ENCODE measurements around the gene C19orf12. TPM values are rescaled to one million over a fixed set of nuclear protein-coding genes. Genes with fewer than 3 reads are reported as not detected.

Gene C19orf12
- total and polyA plus RNA-seq, 2 of the 13 experiments (the other 11 are each of a cell fraction or from before 2014, with no cell fraction given): 17.7 to 34.4 TPM

DNA sequence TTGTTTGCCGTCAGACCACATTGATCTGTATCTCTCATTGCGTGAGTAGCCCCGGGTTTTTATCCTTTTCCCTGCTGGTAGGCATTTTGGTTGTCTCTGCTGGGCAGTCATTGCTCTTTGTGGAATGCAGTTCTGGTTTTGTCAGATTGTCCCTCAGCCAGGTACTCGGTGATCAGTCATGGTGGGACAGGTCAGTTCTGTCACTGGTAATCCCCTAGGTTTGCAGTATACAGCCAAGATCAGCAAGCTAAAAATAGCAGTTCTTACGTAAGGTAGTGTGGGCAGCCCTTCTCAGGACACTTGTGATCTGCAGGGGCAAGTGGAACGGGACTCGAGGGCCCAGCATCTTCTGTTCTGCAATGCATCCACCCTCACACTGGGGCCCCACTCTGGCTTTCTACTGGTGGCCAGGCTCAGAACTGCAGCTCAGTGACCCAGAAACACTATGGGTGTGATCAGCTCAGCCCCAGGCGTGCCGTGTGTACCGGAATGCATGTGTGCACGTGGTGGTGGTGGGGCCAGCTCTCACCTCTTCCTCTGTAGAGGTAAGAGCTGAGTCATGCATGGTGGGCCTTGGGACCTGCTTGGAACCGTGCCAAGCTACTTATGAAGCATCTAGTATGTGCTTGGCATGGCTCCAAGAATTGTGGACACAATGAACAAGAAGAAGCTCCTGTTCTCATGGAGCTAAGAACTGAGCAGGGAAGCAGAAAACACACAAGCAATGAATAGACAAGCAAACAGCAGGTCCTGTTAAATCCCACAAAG is 43.5 kb downstream of the C19orf12 start (continued):
- TF ChIP-seq, protein P1, sequence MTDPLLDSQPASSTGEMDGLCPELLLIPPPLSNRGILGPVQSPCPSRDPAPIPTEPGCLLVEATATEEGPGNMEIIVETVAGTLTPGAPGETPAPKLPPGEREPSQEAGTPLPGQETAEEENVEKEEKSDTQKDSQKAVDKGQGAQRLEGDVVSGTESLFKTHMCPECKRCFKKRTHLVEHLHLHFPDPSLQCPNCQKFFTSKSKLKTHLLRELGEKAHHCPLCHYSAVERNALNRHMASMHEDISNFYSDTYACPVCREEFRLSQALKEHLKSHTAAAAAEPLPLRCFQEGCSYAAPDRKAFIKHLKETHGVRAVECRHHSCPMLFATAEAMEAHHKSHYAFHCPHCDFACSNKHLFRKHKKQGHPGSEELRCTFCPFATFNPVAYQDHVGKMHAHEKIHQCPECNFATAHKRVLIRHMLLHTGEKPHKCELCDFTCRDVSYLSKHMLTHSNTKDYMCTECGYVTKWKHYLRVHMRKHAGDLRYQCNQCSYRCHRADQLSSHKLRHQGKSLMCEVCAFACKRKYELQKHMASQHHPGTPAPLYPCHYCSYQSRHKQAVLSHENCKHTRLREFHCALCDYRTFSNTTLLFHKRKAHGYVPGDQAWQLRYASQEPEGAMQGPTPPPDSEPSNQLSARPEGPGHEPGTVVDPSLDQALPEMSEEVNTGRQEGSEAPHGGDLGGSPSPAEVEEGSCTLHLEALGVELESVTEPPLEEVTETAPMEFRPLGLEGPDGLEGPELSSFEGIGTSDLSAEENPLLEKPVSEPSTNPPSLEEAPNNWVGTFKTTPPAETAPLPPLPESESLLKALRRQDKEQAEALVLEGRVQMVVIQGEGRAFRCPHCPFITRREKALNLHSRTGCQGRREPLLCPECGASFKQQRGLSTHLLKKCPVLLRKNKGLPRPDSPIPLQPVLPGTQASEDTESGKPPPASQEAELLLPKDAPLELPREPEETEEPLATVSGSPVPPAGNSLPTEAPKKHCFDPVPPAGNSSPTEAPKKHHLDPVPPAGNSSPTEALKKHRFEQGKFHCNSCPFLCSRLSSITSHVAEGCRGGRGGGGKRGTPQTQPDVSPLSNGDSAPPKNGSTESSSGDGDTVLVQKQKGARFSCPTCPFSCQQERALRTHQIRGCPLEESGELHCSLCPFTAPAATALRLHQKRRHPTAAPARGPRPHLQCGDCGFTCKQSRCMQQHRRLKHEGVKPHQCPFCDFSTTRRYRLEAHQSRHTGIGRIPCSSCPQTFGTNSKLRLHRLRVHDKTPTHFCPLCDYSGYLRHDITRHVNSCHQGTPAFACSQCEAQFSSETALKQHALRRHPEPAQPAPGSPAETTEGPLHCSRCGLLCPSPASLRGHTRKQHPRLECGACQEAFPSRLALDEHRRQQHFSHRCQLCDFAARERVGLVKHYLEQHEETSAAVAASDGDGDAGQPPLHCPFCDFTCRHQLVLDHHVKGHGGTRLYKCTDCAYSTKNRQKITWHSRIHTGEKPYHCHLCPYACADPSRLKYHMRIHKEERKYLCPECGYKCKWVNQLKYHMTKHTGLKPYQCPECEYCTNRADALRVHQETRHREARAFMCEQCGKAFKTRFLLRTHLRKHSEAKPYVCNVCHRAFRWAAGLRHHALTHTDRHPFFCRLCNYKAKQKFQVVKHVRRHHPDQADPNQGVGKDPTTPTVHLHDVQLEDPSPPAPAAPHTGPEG (CRISPR knock-in tag; IDR thresholded peaks at IDR 0.05): no peak
- TF ChIP-seq ZNF431 (CRISPR knock-in tag; IDR thresholded peaks at IDR 0.05; ENCODE audit: borderline replicate concordance, low read depth) (no peak), HNRNPLL (IDR thresholded peaks at IDR 0.05; ENCODE audit: low read depth, low read length, poor library complexity, severe bottlenecking) (no peak), ZNF432 (CRISPR knock-in tag; IDR thresholded peaks at IDR 0.05; ENCODE audit: borderline replicate concordance) (no peak), NPAS2 (CRISPR knock-in tag; IDR thresholded peaks at IDR 0.05; ENCODE audit: borderline replicate concordance) (no peak)
- TF ChIP-seq, protein P2, sequence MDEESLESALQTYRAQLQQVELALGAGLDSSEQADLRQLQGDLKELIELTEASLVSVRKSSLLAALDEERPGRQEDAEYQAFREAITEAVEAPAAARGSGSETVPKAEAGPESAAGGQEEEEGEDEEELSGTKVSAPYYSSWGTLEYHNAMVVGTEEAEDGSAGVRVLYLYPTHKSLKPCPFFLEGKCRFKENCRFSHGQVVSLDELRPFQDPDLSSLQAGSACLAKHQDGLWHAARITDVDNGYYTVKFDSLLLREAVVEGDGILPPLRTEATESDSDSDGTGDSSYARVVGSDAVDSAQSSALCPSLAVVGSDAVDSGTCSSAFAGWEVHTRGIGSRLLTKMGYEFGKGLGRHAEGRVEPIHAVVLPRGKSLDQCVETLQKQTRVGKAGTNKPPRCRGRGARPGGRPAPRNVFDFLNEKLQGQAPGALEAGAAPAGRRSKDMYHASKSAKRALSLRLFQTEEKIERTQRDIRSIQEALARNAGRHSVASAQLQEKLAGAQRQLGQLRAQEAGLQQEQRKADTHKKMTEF (CRISPR knock-in tag; IDR thresholded peaks at IDR 0.05): no peak
- TF ChIP-seq, protein P3, sequence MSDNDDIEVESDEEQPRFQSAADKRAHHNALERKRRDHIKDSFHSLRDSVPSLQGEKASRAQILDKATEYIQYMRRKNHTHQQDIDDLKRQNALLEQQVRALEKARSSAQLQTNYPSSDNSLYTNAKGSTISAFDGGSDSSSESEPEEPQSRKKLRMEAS (IDR thresholded peaks at IDR 0.05): peak; percentile 55; the same call in 1 of the 2 replicates
- TF ChIP-seq, protein P4, sequence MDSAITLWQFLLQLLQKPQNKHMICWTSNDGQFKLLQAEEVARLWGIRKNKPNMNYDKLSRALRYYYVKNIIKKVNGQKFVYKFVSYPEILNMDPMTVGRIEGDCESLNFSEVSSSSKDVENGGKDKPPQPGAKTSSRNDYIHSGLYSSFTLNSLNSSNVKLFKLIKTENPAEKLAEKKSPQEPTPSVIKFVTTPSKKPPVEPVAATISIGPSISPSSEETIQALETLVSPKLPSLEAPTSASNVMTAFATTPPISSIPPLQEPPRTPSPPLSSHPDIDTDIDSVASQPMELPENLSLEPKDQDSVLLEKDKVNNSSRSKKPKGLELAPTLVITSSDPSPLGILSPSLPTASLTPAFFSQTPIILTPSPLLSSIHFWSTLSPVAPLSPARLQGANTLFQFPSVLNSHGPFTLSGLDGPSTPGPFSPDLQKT (CRISPR knock-in tag; IDR thresholded peaks at IDR 0.05; ENCODE audit: borderline replicate concordance): no peak
- TF ChIP-seq, protein P5, sequence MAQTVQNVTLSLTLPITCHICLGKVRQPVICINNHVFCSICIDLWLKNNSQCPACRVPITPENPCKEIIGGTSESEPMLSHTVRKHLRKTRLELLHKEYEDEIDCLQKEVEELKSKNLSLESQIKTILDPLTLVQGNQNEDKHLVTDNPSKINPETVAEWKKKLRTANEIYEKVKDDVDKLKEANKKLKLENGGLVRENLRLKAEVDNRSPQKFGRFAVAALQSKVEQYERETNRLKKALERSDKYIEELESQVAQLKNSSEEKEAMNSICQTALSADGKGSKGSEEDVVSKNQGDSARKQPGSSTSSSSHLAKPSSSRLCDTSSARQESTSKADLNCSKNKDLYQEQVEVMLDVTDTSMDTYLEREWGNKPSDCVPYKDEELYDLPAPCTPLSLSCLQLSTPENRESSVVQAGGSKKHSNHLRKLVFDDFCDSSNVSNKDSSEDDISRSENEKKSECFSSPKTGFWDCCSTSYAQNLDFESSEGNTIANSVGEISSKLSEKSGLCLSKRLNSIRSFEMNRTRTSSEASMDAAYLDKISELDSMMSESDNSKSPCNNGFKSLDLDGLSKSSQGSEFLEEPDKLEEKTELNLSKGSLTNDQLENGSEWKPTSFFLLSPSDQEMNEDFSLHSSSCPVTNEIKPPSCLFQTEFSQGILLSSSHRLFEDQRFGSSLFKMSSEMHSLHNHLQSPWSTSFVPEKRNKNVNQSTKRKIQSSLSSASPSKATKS (CRISPR knock-in tag; IDR thresholded peaks at IDR 0.05): no peak
- TF ChIP-seq, protein P6, sequence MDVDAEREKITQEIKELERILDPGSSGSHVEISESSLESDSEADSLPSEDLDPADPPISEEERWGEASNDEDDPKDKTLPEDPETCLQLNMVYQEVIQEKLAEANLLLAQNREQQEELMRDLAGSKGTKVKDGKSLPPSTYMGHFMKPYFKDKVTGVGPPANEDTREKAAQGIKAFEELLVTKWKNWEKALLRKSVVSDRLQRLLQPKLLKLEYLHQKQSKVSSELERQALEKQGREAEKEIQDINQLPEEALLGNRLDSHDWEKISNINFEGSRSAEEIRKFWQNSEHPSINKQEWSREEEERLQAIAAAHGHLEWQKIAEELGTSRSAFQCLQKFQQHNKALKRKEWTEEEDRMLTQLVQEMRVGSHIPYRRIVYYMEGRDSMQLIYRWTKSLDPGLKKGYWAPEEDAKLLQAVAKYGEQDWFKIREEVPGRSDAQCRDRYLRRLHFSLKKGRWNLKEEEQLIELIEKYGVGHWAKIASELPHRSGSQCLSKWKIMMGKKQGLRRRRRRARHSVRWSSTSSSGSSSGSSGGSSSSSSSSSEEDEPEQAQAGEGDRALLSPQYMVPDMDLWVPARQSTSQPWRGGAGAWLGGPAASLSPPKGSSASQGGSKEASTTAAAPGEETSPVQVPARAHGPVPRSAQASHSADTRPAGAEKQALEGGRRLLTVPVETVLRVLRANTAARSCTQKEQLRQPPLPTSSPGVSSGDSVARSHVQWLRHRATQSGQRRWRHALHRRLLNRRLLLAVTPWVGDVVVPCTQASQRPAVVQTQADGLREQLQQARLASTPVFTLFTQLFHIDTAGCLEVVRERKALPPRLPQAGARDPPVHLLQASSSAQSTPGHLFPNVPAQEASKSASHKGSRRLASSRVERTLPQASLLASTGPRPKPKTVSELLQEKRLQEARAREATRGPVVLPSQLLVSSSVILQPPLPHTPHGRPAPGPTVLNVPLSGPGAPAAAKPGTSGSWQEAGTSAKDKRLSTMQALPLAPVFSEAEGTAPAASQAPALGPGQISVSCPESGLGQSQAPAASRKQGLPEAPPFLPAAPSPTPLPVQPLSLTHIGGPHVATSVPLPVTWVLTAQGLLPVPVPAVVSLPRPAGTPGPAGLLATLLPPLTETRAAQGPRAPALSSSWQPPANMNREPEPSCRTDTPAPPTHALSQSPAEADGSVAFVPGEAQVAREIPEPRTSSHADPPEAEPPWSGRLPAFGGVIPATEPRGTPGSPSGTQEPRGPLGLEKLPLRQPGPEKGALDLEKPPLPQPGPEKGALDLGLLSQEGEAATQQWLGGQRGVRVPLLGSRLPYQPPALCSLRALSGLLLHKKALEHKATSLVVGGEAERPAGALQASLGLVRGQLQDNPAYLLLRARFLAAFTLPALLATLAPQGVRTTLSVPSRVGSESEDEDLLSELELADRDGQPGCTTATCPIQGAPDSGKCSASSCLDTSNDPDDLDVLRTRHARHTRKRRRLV (CRISPR knock-in tag; IDR thresholded peaks at IDR 0.05): no peak
